HG02885 (cell line): ENCODE data around the gene HIP1.
"Not testable (repeated sequence)": the region's sequence is repeated elsewhere in the genome, so short reads cannot be mapped to it uniquely, and the experiment has no call there.

Experiments
- ATAC-seq: cut with Tn5 transposase; IDR thresholded peaks from one replicate; pipeline ENCODE4 v1.9.1; 2021; ENCODE audit warnings: mild to moderate bottlenecking; ENCODE audit not compliant: unreplicated experiment, poor library complexity

HIP1 gene

GRCh38 chr7:75738604-75738974 is at the start of gene HIP1:
TSS of gene HIP1 (minus strand) at chr7:75738941. CDS start at chr7:75738920, 21 bp downstream.
- ATAC-seq = no peak

- ATAC-seq = not testable (repeated sequence)
Observed at GRCh38 chr7:75788154-75788847, 49.6 kb upstream of the HIP1 start.

GRCh38 chr7:75783058-75783457 is 44.3 kb upstream of the HIP1 start:
- not testable (repeated sequence) for ATAC-seq

GRCh38 chr7:75780647-75781273 is 42.0 kb upstream of the HIP1 start:
- not testable (repeated sequence) for ATAC-seq

GRCh38 chr7:75779516-75779915 is 40.8 kb upstream of the HIP1 start:
- not testable (repeated sequence) for ATAC-seq

GRCh38 chr7:75779035-75779434 is 40.3 kb upstream of the HIP1 start:
- ATAC-seq = not testable (repeated sequence)

GRCh38 chr7:75776295-75776971 is 37.7 kb upstream of the HIP1 start:
- ATAC-seq = no peak

- not testable (repeated sequence) for ATAC-seq
Observed at GRCh38 chr7:75773958-75774357, 35.2 kb upstream of the HIP1 start.

GRCh38 chr7:75772081-75773077 is 33.6 kb upstream of the HIP1 start, which contains the start of gene CCL26:
TSS of gene CCL26 (minus strand) at chr7:75772211. CDS start at chr7:75772176, 35 bp downstream.
- no peak for ATAC-seq

GRCh38 chr7:75771224-75771623 is 32.5 kb upstream of the HIP1 start:
- ATAC-seq = no peak

GRCh38 chr7:75762350-75762917 is 23.7 kb upstream of the HIP1 start:
- no peak for ATAC-seq

GRCh38 chr7:75761801-75762200 is 23.1 kb upstream of the HIP1 start:
- not testable (repeated sequence) for ATAC-seq

- ATAC-seq = no peak
Observed at GRCh38 chr7:75758491-75758890, 19.8 kb upstream of the HIP1 start.

- ATAC-seq = no peak
Observed at GRCh38 chr7:75757860-75758259, 19.1 kb upstream of the HIP1 start.

GRCh38 chr7:75756991-75757676 is 18.4 kb upstream of the HIP1 start:
- no peak for ATAC-seq

GRCh38 chr7:75756206-75756990 is 17.7 kb upstream of the HIP1 start:
- no peak for ATAC-seq

- ATAC-seq = no peak
Observed at GRCh38 chr7:75743455-75743859, 4.7 kb upstream of the HIP1 start.

GRCh38 chr7:75740846-75741497 is 2.2 kb upstream of the HIP1 start:
- no peak for ATAC-seq
